Hepatocyte (in vitro differentiated cells): ENCODE data around the gene HIRA. TPM values are rescaled to one million over a fixed set of nuclear protein-coding genes. Genes with fewer than 3 reads are reported as not detected.

ENCODE experiments used
- DNase-seq: peaks from one replicate; pipeline ENCODE4 v3.0.0-alpha.2; 2016; ENCODE audit warnings: low spot score
- H2AFZ ChIP-seq: fragments of 200-600 bp; sonication (generic); 2 replicates; pipeline ENCODE4 v1.6.0; 2016; ENCODE audit warnings: antibody characterized with exemption, mild to moderate bottlenecking
- H3K27ac ChIP-seq: fragments of 200-600 bp; sonication (generic); 2 replicates; pipeline ENCODE4 v1.5.1; 2016; ENCODE audit warnings: mild to moderate bottlenecking
- H3K27me3 ChIP-seq: fragments of 200-600 bp; sonication (generic); 2 replicates; pipeline ENCODE4 v1.6.1; 2016
- H3K36me3 ChIP-seq: fragments of 200-600 bp; sonication (generic); replicated peaks from 2 replicates; pipeline ENCODE4 v1.5.1; 2016; ENCODE audit warnings: low read depth; ENCODE audit not compliant: insufficient read depth
- H3K4me1 ChIP-seq: fragments of 200-600 bp; sonication (generic); 2 replicates; pipeline ENCODE4 v1.5.1; 2016; ENCODE audit warnings: mild to moderate bottlenecking, moderate library complexity; ENCODE audit not compliant: insufficient read depth
- H3K4me2 ChIP-seq: fragments of 200-600 bp; sonication (generic); 2 replicates; pipeline ENCODE4 v1.6.0; 2016
- H3K4me3 ChIP-seq: fragments of 200-600 bp; sonication (generic); 2 replicates; pipeline ENCODE4 v1.5.1; 2016; ENCODE audit warnings: mild to moderate bottlenecking
- H3K79me2 ChIP-seq: fragments of 200-600 bp; sonication (generic); 2 replicates; pipeline ENCODE4 v1.6.0; 2017; ENCODE audit warnings: mild to moderate bottlenecking
- H3K9me2 ChIP-seq: fragments of 200-600 bp; sonication (generic); replicated peaks from 2 replicates; pipeline ENCODE4 v1.6.0; 2017; ENCODE audit warnings: mild to moderate bottlenecking; ENCODE audit not compliant: insufficient read depth
- H3K9me3 ChIP-seq: fragments of 200-600 bp; sonication (generic); 2 replicates; pipeline ENCODE4 v1.5.1; 2016; ENCODE audit warnings: low read depth, mild to moderate bottlenecking
- H4K20me1 ChIP-seq: fragments of 200-600 bp; sonication (generic); 2 replicates; pipeline ENCODE4 v1.6.0; 2016; ENCODE audit warnings: mild to moderate bottlenecking; ENCODE audit not compliant: insufficient read depth, poor library complexity, severe bottlenecking
- CTCF ChIP-seq: fragments of 200-600 bp; sonication (generic); IDR thresholded peaks from 2 replicates; pipeline ENCODE4 v1.5.1; 2016; ENCODE audit warnings: antibody characterized with exemption, mild to moderate bottlenecking; ENCODE audit not compliant: poor library complexity
- EZH2 ChIP-seq: fragments of 200-600 bp; sonication (generic); IDR thresholded peaks from 2 replicates; pipeline ENCODE4 v1.6.1; 2016; ENCODE audit warnings: antibody characterized with exemption, mild to moderate bottlenecking, borderline replicate concordance
- EZH2phosphoT487 ChIP-seq: fragments of 200-600 bp; sonication (generic); IDR thresholded peaks from one replicate; pipeline ENCODE4 v1.6.1; 2018; ENCODE audit warnings: antibody characterized with exemption, mild to moderate bottlenecking, low read depth, moderate library complexity; ENCODE audit not compliant: unreplicated experiment, severe bottlenecking
- WGBS: methylation state at CpG from one replicate; pipeline ENCODE4 v1.1.6; 2016; ENCODE audit warnings: low lambda C conversion rate; ENCODE audit errors: missing lambda C conversion rate; 5-methylcytosine and 5-hydroxymethylcytosine counted together
- polyA plus RNA-seq: library from polyadenylated mRNA; unstranded; fragments of >200 nt; fragmentation: Nextera tagmentation; extraction: Ambion mirVana; gene quantifications from 2 replicates; pipeline ENCODE4 v1.2.1, GENCODE V29; 2016
- total RNA-seq: library from RNA; depleted of rRNA; stranded (reverse); fragments of >200 nt; gene quantifications from 2 replicates; pipeline ENCODE4 v1.2.3, GENCODE V29; 2014

Gene HIRA
- total and polyA plus RNA-seq, 2 experiments from 2014 or later: 23.5 to 30.6 TPM

GRCh38 chr22:19479355-19480172 lies 48.0 kb upstream of the HIRA start, which contains the start of gene CDC45:
Gene CDC45 (plus strand): TSS chr22:19479920. CDS start chr22:19479969, 49 bp downstream.
- peak within 1 kb of the TSS; percentile 41 for H2AFZ ChIP-seq
- no peaks in the 10 kb centered on the region for H3K36me3 ChIP-seq
- H4K20me1 ChIP-seq: peaks cover 17% of the 10 kb centered on the region
- peak within 1 kb of the TSS; percentile 15 for H3K4me3 ChIP-seq
- H3K9me3 ChIP-seq: no peaks in the 10 kb centered on the region
- peak within 1 kb of the TSS; percentile 94 for H3K27ac ChIP-seq
- no peaks in the 10 kb centered on the region for H3K27me3 ChIP-seq
- peak; percentile 97 for DNase-seq
- H3K4me2 ChIP-seq: peak within 1 kb of the TSS; percentile 81
- H3K79me2 ChIP-seq: peaks cover 45% of the 10 kb centered on the region
- H3K9me2 ChIP-seq: no peaks in the 10 kb centered on the region
- under 1% methylated on average over 41 of the region's 50 CpGs for WGBS
- TF ChIP-seq CTCF: no peak
- TF ChIP-seq EZH2phosphoT487: no peak
- H3K4me1 ChIP-seq: no peaks in the 10 kb centered on the region

- H3K4me2 ChIP-seq: peak within 1 kb of the TSS; percentile 81
- no peaks in the 10 kb centered on the region for H3K36me3 ChIP-seq
- peaks cover 17% of the 10 kb centered on the region for H4K20me1 ChIP-seq
- DNase-seq: peak; percentile 93
- TF ChIP-seq EZH2: no peak
- no peak for TF ChIP-seq EZH2phosphoT487
- TF ChIP-seq CTCF: no peak
- H3K27me3 ChIP-seq: no peaks in the 10 kb centered on the region
- H3K9me2 ChIP-seq: no peaks in the 10 kb centered on the region
- peak within 1 kb of the TSS; percentile 41 for H2AFZ ChIP-seq
- peak within 1 kb of the TSS; percentile 94 for H3K27ac ChIP-seq
- 2% methylated on average over 27 of the region's 42 CpGs for WGBS
- peaks cover 51% of the 10 kb centered on the region for H3K79me2 ChIP-seq
- H3K4me3 ChIP-seq: peak within 1 kb of the TSS; percentile 15
- H3K9me3 ChIP-seq: no peaks in the 10 kb centered on the region
- no peaks in the 10 kb centered on the region for H3K4me1 ChIP-seq
Observed at GRCh38 chr22:19478901-19479354, 47.4 kb upstream of the HIRA start, which contains the start of gene UFD1. Gene UFD1 (minus strand): TSS chr22:19479193. CDS start chr22:19479085, 108 bp downstream.

- TF ChIP-seq EZH2phosphoT487 (no peak), EZH2 (no peak), CTCF (no peak)
- Histone ChIP-seq H3K9me2 (no peaks in the 10 kb centered on the region), H2AFZ (peak overlapping the region; percentile 41), H3K4me1 (no peaks in the 10 kb centered on the region), H3K4me2 (peak overlapping the region; percentile 74), H3K27me3 (no peaks in the 10 kb centered on the region), H3K79me2 (peaks cover 56% of the 10 kb centered on the region), H4K20me1 (peaks cover 17% of the 10 kb centered on the region), H3K27ac (peak overlapping the region; percentile 94), H3K4me3 (peak overlapping the region; percentile 15), H3K9me3 (no peaks in the 10 kb centered on the region), H3K36me3 (no peaks in the 10 kb centered on the region)
- 3% methylated on average over 31 of the region's 31 CpGs for WGBS
- DNase-seq: peak; percentile 17
Observed at GRCh38 chr22:19478045-19478900, 46.7 kb upstream of the HIRA start.
